Occipital lobe (tissue), 2 donors: ENCODE results near the gene MPPED2. TPM values are rescaled to one million over a fixed set of nuclear protein-coding genes. Genes with fewer than 3 reads are reported as not detected.

Source experiments
- DNase-seq: peaks from one replicate; lab custom pipeline; 2025; lab: John Stamatoyannopoulos, UW
- total RNA-seq: library from RNA; depleted of rRNA; stranded (reverse); fragments of >200 nt; gene quantifications from one replicate; pipeline ENCODE4 v1.2.3, GENCODE V29; 2014

Gene MPPED2
- total RNA-seq, 1 donor from 2014 or later, result 70.5 TPM

- no peak for DNase-seq
Measured at GRCh38 chr11:30454111-30454510, 132.0 kb downstream of the MPPED2 start.

GRCh38 chr11:30453705-30454104, 132.4 kb downstream of the MPPED2 start:
- no peak for DNase-seq

- DNase-seq, result no peak
Measured at GRCh38 chr11:30452842-30453241, 133.3 kb downstream of the MPPED2 start.

- no peak for DNase-seq
Measured at GRCh38 chr11:30452114-30452513, 134.0 kb downstream of the MPPED2 start.

GRCh38 chr11:30451626-30452025, 134.5 kb downstream of the MPPED2 start:
- DNase-seq, result no peak

- no peak for DNase-seq
Measured at GRCh38 chr11:30451167-30451566, 135.0 kb downstream of the MPPED2 start.

GRCh38 chr11:30447058-30447640, 139.0 kb downstream of the MPPED2 start:
- no peak for DNase-seq

GRCh38 chr11:30446520-30446919, 139.6 kb downstream of the MPPED2 start:
- DNase-seq, result no peak

GRCh38 chr11:30445056-30445455, 141.1 kb downstream of the MPPED2 start:
- no peak for DNase-seq

GRCh38 chr11:30440510-30440909, 145.6 kb downstream of the MPPED2 start:
- DNase-seq, result no peak

- DNase-seq, result no peak
Measured at GRCh38 chr11:30436801-30437200, 149.4 kb downstream of the MPPED2 start.

- no peak for DNase-seq
Measured at GRCh38 chr11:30435488-30435887, 150.7 kb downstream of the MPPED2 start.

- DNase-seq, result no peak
Measured at GRCh38 chr11:30434901-30435300, 151.3 kb downstream of the MPPED2 start.

- DNase-seq, result no peak
Measured at GRCh38 chr11:30433831-30434230, 152.3 kb downstream of the MPPED2 start.

GRCh38 chr11:30432716-30433115, 153.4 kb downstream of the MPPED2 start:
- DNase-seq, result no peak

- DNase-seq, result no peak
Measured at GRCh38 chr11:30432178-30432577, 154.0 kb downstream of the MPPED2 start.

GRCh38 chr11:30431127-30431814, 154.9 kb downstream of the MPPED2 start:
- no peak for DNase-seq

- no peak for DNase-seq
Measured at GRCh38 chr11:30429550-30429949, 156.6 kb downstream of the MPPED2 start.

- DNase-seq, result no peak
Measured at GRCh38 chr11:30426781-30427180, 159.4 kb downstream of the MPPED2 start.

GRCh38 chr11:30424844-30425243, 161.3 kb downstream of the MPPED2 start:
- no peak for DNase-seq

GRCh38 chr11:30424321-30424720, 161.8 kb downstream of the MPPED2 start:
- DNase-seq, result no peak

- DNase-seq, result no peak
Measured at GRCh38 chr11:30423886-30424285, 162.3 kb downstream of the MPPED2 start.

GRCh38 chr11:30423279-30423648, 162.9 kb downstream of the MPPED2 start:
- DNase-seq, result no peak
